ENCODE results near the gene CSRP3.

CSRP3 gene

DNA sequence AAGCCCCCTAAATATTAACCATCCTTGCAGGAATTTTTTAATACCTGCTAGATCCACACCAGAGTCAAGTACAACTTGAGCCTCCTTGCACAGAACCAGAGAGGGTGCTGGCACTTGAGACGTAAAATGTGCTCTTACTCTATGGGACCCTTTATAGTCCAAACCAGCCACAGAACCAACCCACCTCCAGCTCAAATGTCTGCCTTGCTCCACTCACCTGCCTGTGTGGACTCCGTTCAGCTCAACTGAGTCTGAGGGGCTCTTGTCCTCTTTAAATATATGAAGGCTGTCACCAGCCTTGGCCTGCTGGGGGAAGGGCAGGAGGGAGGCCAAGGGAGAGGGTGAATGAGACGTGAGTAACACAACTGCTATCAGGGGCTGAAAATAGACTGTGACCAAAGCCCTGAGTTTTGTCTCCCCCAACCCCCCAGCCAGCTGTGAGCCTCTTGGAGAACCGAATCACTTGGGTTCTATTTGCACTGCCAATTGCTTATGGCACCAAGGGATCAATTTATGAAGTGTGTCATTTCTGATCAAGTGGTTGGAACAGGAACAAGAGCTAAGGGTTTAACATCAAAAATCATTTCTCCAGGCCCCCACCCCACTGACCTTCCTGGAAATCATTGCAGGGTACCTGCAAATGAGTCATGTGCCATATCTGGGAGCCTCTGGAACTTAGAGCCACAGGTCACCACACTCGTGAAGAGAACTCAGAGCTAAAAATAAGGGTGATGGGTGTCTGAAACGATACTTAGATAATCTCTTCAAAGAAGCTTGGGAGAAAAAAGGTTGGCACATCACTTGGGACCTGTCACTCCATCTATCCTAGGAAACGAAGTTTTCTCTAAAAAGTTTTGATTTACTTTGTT, at the start of gene CSRP3:
CSRP3 (minus strand) TSS at position 247 of the 869 bp plus-strand sequence. CDS start 9,535 bp downstream, outside the sequence.
- no peaks in the 10 kb centered on the region for H3K9me3 ChIP-seq (ENCODE audit: low read length)
- no peaks in the 10 kb centered on the region for H3K27me3 ChIP-seq (ENCODE audit: control insufficient read depth in 1 of 2, insufficient read depth in 2 of 2, low read length in 2 of 2)
- H3K4me1 ChIP-seq (ENCODE audit: insufficient read depth, low read length), result peaks cover 4% of the 10 kb centered on the region
- no peak within 1 kb of the TSS for H3K27ac ChIP-seq (ENCODE audit: low read depth, low read length)
- no peaks in the 10 kb centered on the region for H3K36me3 ChIP-seq (ENCODE audit: insufficient read depth, low read length)
- no peak within 1 kb of the TSS for H3K4me3 ChIP-seq (ENCODE audit: low read depth in 1 of 2, low read length in 2 of 2)
- H3K9ac ChIP-seq (ENCODE audit: low read length), result no peak within 1 kb of the TSS

DNA sequence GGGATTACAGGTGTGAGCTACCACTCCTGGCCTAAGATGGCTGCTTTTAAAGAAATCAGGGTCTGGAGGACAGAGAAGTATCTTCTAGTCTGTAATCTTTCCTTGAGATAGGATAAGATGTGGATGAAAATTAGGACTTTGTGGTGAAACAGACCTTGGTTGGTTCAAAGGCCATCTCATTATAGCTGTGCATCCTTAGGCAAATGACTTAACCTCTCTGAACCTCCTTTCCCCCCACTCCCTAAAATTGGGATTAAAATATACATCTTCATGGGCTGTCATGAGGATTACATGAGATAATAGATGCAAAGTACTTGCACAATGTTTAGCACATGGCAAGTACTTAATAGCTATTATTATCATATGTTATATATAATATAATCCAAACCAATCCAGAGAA, 49.8 kb upstream of the CSRP3 start:
- Histone ChIP-seq H3K27me3 (ENCODE audit: control insufficient read depth in 1 of 2, insufficient read depth in 2 of 2, low read length in 2 of 2) (no peaks in the 10 kb centered on the region), H3K36me3 (ENCODE audit: insufficient read depth, low read length) (no peaks in the 10 kb centered on the region), H3K27ac (ENCODE audit: low read depth, low read length) (no peak overlapping the region), H3K9ac (ENCODE audit: low read length) (no peak overlapping the region), H3K4me3 (ENCODE audit: low read depth in 1 of 2, low read length in 2 of 2) (no peak overlapping the region), H3K4me1 (ENCODE audit: insufficient read depth, low read length) (no peaks in the 10 kb centered on the region), H3K9me3 (ENCODE audit: low read length) (no peaks in the 10 kb centered on the region)

DNA sequence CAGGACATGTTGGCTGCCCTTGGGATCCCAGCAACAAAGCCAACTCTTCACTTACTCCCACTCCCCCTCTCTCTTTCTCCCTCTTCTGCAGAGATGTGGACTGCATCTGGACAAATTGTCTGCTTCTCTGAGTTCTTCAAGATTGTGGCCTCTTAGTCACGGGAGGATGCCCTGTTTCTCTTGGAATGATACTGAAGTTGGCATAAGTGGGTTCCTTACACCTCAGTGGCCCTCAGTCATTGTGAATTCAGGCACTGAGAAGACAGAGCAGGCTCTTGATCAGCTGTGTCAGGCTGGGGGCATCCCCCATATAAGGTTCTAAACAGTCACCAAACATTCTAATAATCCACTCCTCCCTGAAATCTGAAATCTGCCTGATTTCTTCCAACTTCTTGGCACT, 45.0 kb upstream of the CSRP3 start:
- no peak overlapping the region for H3K9ac ChIP-seq (ENCODE audit: low read length)
- peaks cover 16 to 26% of the 10 kb centered on the region in 2 donors for H3K27me3 ChIP-seq (ENCODE audit: control insufficient read depth in 1 of 2, insufficient read depth in 2 of 2, low read length in 2 of 2)
- no peak overlapping the region for H3K4me3 ChIP-seq (ENCODE audit: low read depth in 1 of 2, low read length in 2 of 2)
- no peaks in the 10 kb centered on the region for H3K36me3 ChIP-seq (ENCODE audit: insufficient read depth, low read length)
- H3K9me3 ChIP-seq (ENCODE audit: low read length), result no peaks in the 10 kb centered on the region
- H3K4me1 ChIP-seq (ENCODE audit: insufficient read depth, low read length), result peaks cover 8% of the 10 kb centered on the region
- H3K27ac ChIP-seq (ENCODE audit: low read depth, low read length), result no peak overlapping the region

DNA sequence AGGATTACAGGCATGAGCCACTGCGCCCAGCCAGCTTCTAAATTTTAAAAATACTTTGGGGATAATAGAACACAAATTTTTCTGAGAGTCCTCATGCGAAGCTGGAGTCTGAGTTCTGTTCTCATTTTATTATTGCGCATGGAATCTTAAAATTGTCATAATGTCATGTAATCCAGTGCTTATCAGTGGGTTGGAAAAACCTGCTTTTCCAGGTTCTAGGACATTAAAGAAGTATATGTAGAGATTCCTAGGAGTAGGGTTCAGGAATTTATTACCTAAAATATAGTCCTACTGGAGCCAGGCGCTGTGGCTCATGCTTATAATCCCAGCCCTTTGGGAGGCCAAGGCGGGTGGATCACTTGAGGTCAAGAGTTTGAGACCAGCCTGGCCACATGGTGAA, 43.6 kb upstream of the CSRP3 start:
- peaks cover 21 to 37% of the 10 kb centered on the region in 2 donors for H3K27me3 ChIP-seq (ENCODE audit: control insufficient read depth in 1 of 2, insufficient read depth in 2 of 2, low read length in 2 of 2)
- H3K9ac ChIP-seq (ENCODE audit: low read length), result no peak overlapping the region
- no peaks in the 10 kb centered on the region for H3K9me3 ChIP-seq (ENCODE audit: low read length)
- H3K4me3 ChIP-seq (ENCODE audit: low read depth in 1 of 2, low read length in 2 of 2), result no peak overlapping the region
- H3K27ac ChIP-seq (ENCODE audit: low read depth, low read length), result no peak overlapping the region
- H3K36me3 ChIP-seq (ENCODE audit: insufficient read depth, low read length), result no peaks in the 10 kb centered on the region
- H3K4me1 ChIP-seq (ENCODE audit: insufficient read depth, low read length), result peaks cover 14% of the 10 kb centered on the region

DNA sequence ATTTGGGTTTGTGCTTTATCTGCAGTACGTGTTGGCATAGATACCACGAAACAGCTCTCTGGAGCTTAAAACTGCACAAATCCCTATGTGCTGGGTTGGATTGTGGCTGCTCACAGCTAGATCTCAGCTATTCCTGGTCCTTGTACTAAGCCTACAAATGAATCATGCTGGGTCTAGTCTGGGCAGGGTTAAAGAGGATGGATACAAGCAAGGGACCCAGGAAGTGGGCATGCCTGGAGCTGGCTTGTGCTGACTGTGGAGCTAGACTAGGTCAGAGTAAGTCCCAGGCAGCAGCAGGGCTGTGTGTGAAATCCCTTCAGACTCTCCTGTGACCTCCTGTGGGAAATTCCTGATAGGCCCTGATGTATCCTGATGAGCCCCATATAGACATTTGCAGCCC, 42.8 kb upstream of the CSRP3 start:
- no peak overlapping the region for H3K4me3 ChIP-seq (ENCODE audit: low read depth in 1 of 2, low read length in 2 of 2)
- H3K27ac ChIP-seq (ENCODE audit: low read depth, low read length), result no peak overlapping the region
- H3K36me3 ChIP-seq (ENCODE audit: insufficient read depth, low read length), result no peaks in the 10 kb centered on the region
- no peaks in the 10 kb centered on the region for H3K9me3 ChIP-seq (ENCODE audit: low read length)
- peaks cover 23 to 43% of the 10 kb centered on the region in 2 donors for H3K27me3 ChIP-seq (ENCODE audit: control insufficient read depth in 1 of 2, insufficient read depth in 2 of 2, low read length in 2 of 2)
- H3K4me1 ChIP-seq (ENCODE audit: insufficient read depth, low read length), result peaks cover 17% of the 10 kb centered on the region
- H3K9ac ChIP-seq (ENCODE audit: low read length), result no peak overlapping the region

DNA sequence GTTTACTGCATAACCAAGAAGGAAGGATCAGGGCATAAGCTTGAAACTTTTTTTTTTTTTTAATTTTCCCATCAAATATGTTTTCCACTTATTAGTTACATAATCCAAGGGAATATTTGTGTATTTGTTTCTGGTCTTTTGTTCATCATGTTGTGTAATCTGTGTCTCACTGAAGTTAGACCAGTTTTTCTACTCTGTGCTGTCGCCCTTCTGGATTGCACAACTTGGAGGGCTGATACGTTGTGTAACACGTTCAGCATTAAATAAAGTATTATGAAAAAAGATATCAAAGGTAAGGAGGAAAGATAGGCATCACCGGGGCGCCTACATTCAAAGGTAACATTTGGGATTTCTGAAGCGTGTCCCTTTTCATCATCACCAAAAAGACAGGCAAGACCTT, 42.3 kb upstream of the CSRP3 start:
- Histone ChIP-seq H3K9me3 (ENCODE audit: low read length) (no peaks in the 10 kb centered on the region), H3K27ac (ENCODE audit: low read depth, low read length) (no peak overlapping the region), H3K9ac (ENCODE audit: low read length) (no peak overlapping the region), H3K27me3 (ENCODE audit: control insufficient read depth in 1 of 2, insufficient read depth in 2 of 2, low read length in 2 of 2) (peaks cover 28 to 43% of the 10 kb centered on the region in 2 donors), H3K4me1 (ENCODE audit: insufficient read depth, low read length) (peaks cover 17% of the 10 kb centered on the region), H3K4me3 (ENCODE audit: low read depth in 1 of 2, low read length in 2 of 2) (no peak overlapping the region), H3K36me3 (ENCODE audit: insufficient read depth, low read length) (no peaks in the 10 kb centered on the region)

DNA sequence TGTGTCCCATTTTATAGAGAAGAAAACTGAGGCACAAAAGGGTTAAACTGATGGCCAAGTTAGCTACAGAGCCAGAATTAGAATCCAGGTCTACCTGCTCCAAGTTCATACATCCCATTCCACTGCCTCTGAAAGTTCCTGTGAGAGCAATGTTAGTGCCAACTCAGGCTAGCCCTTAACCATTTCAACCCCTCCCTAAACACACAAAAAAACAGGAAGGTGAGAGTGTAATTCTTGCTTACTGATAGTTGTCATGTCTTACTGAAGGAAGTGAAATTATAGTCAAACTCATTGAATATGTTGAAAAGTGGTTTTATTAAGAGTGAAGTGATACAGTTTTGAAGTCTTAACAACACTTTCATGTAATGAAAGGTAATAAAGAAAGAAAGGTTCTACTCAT, 41.8 kb upstream of the CSRP3 start:
- H3K9me3 ChIP-seq (ENCODE audit: low read length), result no peaks in the 10 kb centered on the region
- H3K36me3 ChIP-seq (ENCODE audit: insufficient read depth, low read length), result no peaks in the 10 kb centered on the region
- H3K27ac ChIP-seq (ENCODE audit: low read depth, low read length), result no peak overlapping the region
- H3K4me1 ChIP-seq (ENCODE audit: insufficient read depth, low read length), result peaks cover 17% of the 10 kb centered on the region
- H3K9ac ChIP-seq (ENCODE audit: low read length), result no peak overlapping the region
- peaks cover 31 to 43% of the 10 kb centered on the region in 2 donors for H3K27me3 ChIP-seq (ENCODE audit: control insufficient read depth in 1 of 2, insufficient read depth in 2 of 2, low read length in 2 of 2)
- no peak overlapping the region for H3K4me3 ChIP-seq (ENCODE audit: low read depth in 1 of 2, low read length in 2 of 2)

DNA sequence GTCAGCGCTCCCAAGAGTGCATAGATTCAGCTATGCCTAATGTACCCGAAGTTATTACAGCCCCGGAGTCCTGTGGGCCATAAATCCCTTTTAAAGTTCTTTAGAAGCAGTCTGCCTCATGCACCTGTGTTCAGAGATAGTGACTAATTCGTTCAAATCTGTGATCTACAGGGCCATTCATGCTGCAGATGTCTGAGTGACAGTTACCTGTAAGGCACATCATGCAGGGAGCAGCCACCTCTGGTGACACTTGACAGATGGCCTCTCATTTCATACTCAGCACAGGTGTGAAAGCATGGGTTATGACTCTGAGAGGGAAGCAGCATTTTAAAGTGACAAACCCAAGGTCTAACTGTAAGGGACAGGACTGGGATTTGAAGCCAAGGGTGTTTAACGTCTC, 41.4 kb upstream of the CSRP3 start:
- Histone ChIP-seq H3K4me3 (ENCODE audit: low read depth in 1 of 2, low read length in 2 of 2) (no peak overlapping the region), H3K36me3 (ENCODE audit: insufficient read depth, low read length) (no peaks in the 10 kb centered on the region), H3K27ac (ENCODE audit: low read depth, low read length) (no peak overlapping the region), H3K9ac (ENCODE audit: low read length) (no peak overlapping the region), H3K27me3 (ENCODE audit: control insufficient read depth in 1 of 2, insufficient read depth in 2 of 2, low read length in 2 of 2) (peaks cover 31 to 43% of the 10 kb centered on the region in 2 donors), H3K9me3 (ENCODE audit: low read length) (no peaks in the 10 kb centered on the region), H3K4me1 (ENCODE audit: insufficient read depth, low read length) (peaks cover 17% of the 10 kb centered on the region)

DNA sequence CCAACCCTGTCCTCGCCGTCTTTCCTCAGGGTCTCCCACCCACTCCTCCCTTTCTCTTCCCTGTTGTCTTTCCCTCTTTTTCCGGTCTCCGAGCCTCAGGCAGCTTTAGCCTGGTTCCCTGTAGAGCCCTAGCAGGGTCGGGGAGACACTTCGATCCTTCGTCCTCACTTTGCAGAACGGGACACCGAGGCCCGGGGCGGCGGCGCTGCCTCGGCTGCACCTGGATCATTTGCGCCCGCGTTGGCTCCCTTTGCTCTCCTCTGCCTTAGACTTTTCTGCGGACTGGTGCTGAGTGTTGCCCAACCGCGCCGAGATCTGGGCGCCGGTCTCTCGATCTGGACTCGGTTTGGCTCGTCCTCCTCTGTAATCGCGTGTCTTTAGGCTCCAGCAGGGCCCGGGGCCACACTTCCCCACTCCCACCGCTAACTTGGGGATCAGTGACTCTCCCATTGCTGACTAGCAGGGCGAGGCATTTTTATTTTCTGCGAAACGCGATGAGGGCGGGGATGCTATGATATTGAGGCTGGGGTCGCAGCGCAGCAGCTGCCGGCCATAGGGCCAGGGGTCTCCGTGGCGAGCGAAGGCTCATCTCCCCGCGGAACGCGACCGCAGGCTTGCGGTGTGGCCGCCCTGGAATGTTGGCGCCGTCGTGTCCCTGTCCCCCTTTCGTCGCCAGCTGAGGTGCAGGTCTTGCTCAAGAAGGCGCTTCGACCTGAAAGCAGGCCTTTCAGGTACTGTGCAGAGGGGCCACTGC, 40.6 kb upstream of the CSRP3 start:
- peaks cover 17% of the 10 kb centered on the region for H3K4me1 ChIP-seq (ENCODE audit: insufficient read depth, low read length)
- H3K9ac ChIP-seq (ENCODE audit: low read length), result no peak overlapping the region
- peaks cover 31 to 43% of the 10 kb centered on the region in 2 donors for H3K27me3 ChIP-seq (ENCODE audit: control insufficient read depth in 1 of 2, insufficient read depth in 2 of 2, low read length in 2 of 2)
- no peak overlapping the region for H3K27ac ChIP-seq (ENCODE audit: low read depth, low read length)
- no peaks in the 10 kb centered on the region for H3K36me3 ChIP-seq (ENCODE audit: insufficient read depth, low read length)
- no peak overlapping the region for H3K4me3 ChIP-seq (ENCODE audit: low read depth in 1 of 2, low read length in 2 of 2)
- H3K9me3 ChIP-seq (ENCODE audit: low read length), result no peaks in the 10 kb centered on the region

DNA sequence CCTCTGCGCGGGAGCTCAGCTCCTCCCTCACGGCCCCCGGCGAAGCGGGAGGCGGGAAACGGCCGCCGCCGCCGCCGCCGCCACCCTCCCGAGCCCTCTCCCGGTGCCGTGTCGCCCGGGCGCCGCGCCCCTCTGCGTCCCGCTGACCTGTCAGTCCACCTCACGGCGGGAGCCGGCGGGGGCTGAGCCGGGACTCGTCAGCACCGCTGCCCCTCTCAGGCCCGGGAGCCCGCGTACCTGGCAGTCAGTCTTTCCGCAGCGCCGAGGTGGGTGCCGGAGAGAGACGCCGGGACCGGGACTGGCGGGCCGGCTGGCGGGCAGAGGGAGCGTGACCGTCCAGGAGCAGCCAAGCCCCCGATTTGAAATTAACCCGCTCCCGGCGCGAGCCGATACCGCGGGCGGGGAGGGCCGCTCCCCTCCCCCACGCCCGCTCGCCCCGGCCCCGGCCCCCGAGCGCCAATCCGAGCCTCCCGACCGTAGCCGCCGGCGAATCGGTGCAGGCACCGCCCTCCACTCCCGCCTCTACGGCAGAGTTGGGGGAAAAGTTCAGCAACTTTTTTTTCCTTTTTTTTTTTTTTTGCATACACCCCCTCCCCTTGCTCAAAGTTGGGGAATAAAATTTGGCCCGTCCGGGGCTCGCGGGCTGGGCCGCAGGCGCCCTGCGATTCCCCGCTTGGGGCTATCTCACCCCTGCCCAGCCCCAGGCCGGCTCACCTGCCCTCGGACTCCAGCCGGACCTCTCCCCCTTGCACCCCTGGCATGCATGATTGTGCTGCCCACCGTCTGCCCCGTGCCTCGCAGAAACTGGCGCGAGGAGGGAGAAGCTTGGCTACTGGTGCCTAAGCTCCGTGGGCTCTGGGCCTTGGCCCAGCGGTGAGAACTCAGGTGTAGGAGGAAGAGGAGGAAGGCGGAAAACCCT, 39.7 kb upstream of the CSRP3 start:
- Histone ChIP-seq H3K4me3 (ENCODE audit: low read depth in 1 of 2, low read length in 2 of 2) (peak overlapping the region; percentile 48 to 52), H3K4me1 (ENCODE audit: insufficient read depth, low read length) (peaks cover 17% of the 10 kb centered on the region), H3K9ac (ENCODE audit: low read length) (no peak overlapping the region), H3K36me3 (ENCODE audit: insufficient read depth, low read length) (no peaks in the 10 kb centered on the region), H3K27ac (ENCODE audit: low read depth, low read length) (no peak overlapping the region), H3K9me3 (ENCODE audit: low read length) (no peaks in the 10 kb centered on the region), H3K27me3 (ENCODE audit: control insufficient read depth in 1 of 2, insufficient read depth in 2 of 2, low read length in 2 of 2) (peaks cover 31 to 43% of the 10 kb centered on the region in 2 donors)
